CD4-positive, CD25-positive, alpha-beta regulatory T cell (primary cell): ENCODE measurements around the gene CLHC1. TPM values are rescaled to one million over a fixed set of nuclear protein-coding genes. Genes with fewer than 3 reads are reported as not detected.

Experiments
- ATAC-seq, 2 donors: fragments of 150-1000 bp; cut with Tn5 transposase; one replicate each; pipeline ENCODE4 v1.10.0; 2021; ENCODE audit warnings: low read depth in 2 of 2, moderate number of reproducible peaks in 2 of 2, moderate library complexity in 1 of 2
- DNase-seq, 3 donors: peaks; one replicate each; pipeline versions ENCODE4 v3.0.0 to v3.0.0-alpha.2; 2012 to 2022; ENCODE audit warnings: mixed read lengths in 1 of 3
- H3K27ac ChIP-seq: one replicate; pipeline ENCODE4 v1.7.0; 2013; ENCODE audit warnings: mild to moderate bottlenecking, low read length; ENCODE audit not compliant: insufficient read depth, poor library complexity, severe bottlenecking
- H3K27me3 ChIP-seq: one replicate; pipeline ENCODE4 v1.7.0; 2013; ENCODE audit warnings: low read length; ENCODE audit not compliant: control insufficient read depth, insufficient read depth
- H3K36me3 ChIP-seq: one replicate; pipeline ENCODE4 v1.7.0; 2013; ENCODE audit warnings: mild to moderate bottlenecking, low read length, moderate library complexity; ENCODE audit not compliant: control insufficient read depth, insufficient read depth
- H3K4me1 ChIP-seq: 2 replicates; pipeline ENCODE4 v1.7.0; 2013; ENCODE audit warnings: mild to moderate bottlenecking, low read length; ENCODE audit not compliant: insufficient read depth, control insufficient read depth, poor library complexity, severe bottlenecking
- H3K4me3 ChIP-seq: one replicate; pipeline ENCODE4 v1.7.0; 2013; ENCODE audit warnings: low read depth, mild to moderate bottlenecking, low read length, moderate library complexity
- H3K9me3 ChIP-seq, 2 experiments: 1 replicate in 1 of 2; 2 replicates in 1 of 2; pipeline ENCODE4 v1.7.0; 2013; ENCODE audit warnings: low read length in 2 of 2, mild to moderate bottlenecking in 1 of 2, moderate library complexity in 1 of 2; ENCODE audit not compliant: control insufficient read depth in 2 of 2
- H3K27ac Mint-ChIP-seq, 3 donors: one replicate each; pipeline ENCODE4 v1.8.0; 2020 to 2022; ENCODE audit warnings: mild to moderate bottlenecking in 3 of 3, mixed read lengths in 3 of 3, moderate library complexity in 2 of 3
- H3K27me3 Mint-ChIP-seq: one replicate; pipeline ENCODE4 v1.8.0; 2022; ENCODE audit warnings: mild to moderate bottlenecking, mixed read lengths
- H3K36me3 Mint-ChIP-seq: one replicate; pipeline ENCODE4 v1.8.0; 2020; ENCODE audit warnings: mixed read lengths
- H3K4me1 Mint-ChIP-seq, 4 donors: one replicate each; pipeline ENCODE4 v1.8.0; 2020 to 2022; ENCODE audit warnings: mixed read lengths in 4 of 4, mild to moderate bottlenecking in 1 of 4
- H3K4me3 Mint-ChIP-seq, 4 donors: one replicate each; pipeline ENCODE4 v1.8.0; 2020 to 2022; ENCODE audit warnings: mild to moderate bottlenecking in 4 of 4, mixed read lengths in 4 of 4, moderate library complexity in 3 of 4
- H3K9me3 Mint-ChIP-seq, 7 donors: one replicate each; pipeline ENCODE4 v1.8.0; 2020 to 2022; ENCODE audit warnings: mixed read lengths in 7 of 7, mild to moderate bottlenecking in 3 of 7, moderate library complexity in 2 of 7
- polyA plus RNA-seq, 4 donors: library from polyadenylated mRNA; unstranded; fragments of 300-500 nt; fragmentation: Illumina TruSeq; gene quantifications; one replicate each; pipeline ENCODE4 v1.2.3, GENCODE V29; 2021
- total RNA-seq: library from RNA; stranded (reverse); gene quantifications from one replicate; pipeline ENCODE4 v1.2.3, GENCODE V29; 2022

Gene CLHC1
- total and polyA plus RNA-seq, 5 donors from 2014 or later = 1.6 to 10.6 (median 2.1) TPM

GRCh38 chr2:55164534-55165480 lies 67.3 kb downstream of the CLHC1 start:
- ATAC-seq (no peak), DNase-seq (no peak)
- Mint-ChIP-seq H3K36me3 (no peaks in the 10 kb centered on the region), H3K27me3 (no peaks in the 10 kb centered on the region), H3K4me1 (peaks cover 4 to 10% (median 7%) of the 10 kb centered on the region in 4 donors), H3K4me3 (no peak overlapping the region), H3K9me3 (no peaks in the 10 kb centered on the region), H3K27ac (peak overlapping the region in 2 of 3 donors; percentile 15 to 25)
- Histone ChIP-seq H3K9me3 (no peaks in the 10 kb centered on the region), H3K36me3 (no peaks in the 10 kb centered on the region), H3K4me1 (no peaks in the 10 kb centered on the region), H3K27ac (no peak overlapping the region), H3K27me3 (no peaks in the 10 kb centered on the region), H3K4me3 (no peak overlapping the region)

- peak overlapping the region in 1 of 3 donors; percentile 9 for H3K27ac Mint-ChIP-seq
- no peaks in the 10 kb centered on the region for H3K9me3 Mint-ChIP-seq
- Histone ChIP-seq H3K9me3 (no peaks in the 10 kb centered on the region), H3K4me1 (no peaks in the 10 kb centered on the region), H3K27ac (no peak overlapping the region), H3K27me3 (no peaks in the 10 kb centered on the region), H3K36me3 (no peaks in the 10 kb centered on the region), H3K4me3 (no peak overlapping the region)
- DNase-seq = no peak
- no peaks in the 10 kb centered on the region for H3K36me3 Mint-ChIP-seq
- H3K27me3 Mint-ChIP-seq = no peaks in the 10 kb centered on the region
- no peak for ATAC-seq
- H3K4me3 Mint-ChIP-seq = no peak overlapping the region
- H3K4me1 Mint-ChIP-seq = peaks cover 4 to 10% (median 7%) of the 10 kb centered on the region in 4 donors
These were observed 68.1 kb downstream of the CLHC1 start for GRCh38 chr2:55163941-55164390.

GRCh38 chr2:55163274-55163721 lies 68.8 kb downstream of the CLHC1 start:
- no peak overlapping the region for H3K4me3 Mint-ChIP-seq
- H3K27ac Mint-ChIP-seq = no peak overlapping the region
- peaks cover under 1 to 5% (median 3%) of the 10 kb centered on the region in 4 donors for H3K4me1 Mint-ChIP-seq
- Histone ChIP-seq H3K4me3 (no peak overlapping the region), H3K9me3 (no peaks in the 10 kb centered on the region), H3K36me3 (no peaks in the 10 kb centered on the region), H3K27ac (no peak overlapping the region), H3K27me3 (no peaks in the 10 kb centered on the region), H3K4me1 (no peaks in the 10 kb centered on the region)
- no peaks in the 10 kb centered on the region for H3K27me3 Mint-ChIP-seq
- H3K36me3 Mint-ChIP-seq = no peaks in the 10 kb centered on the region
- ATAC-seq = no peak
- DNase-seq = no peak
- H3K9me3 Mint-ChIP-seq = no peaks in the 10 kb centered on the region

- DNase-seq (no peak), ATAC-seq (no peak)
- H3K9me3 Mint-ChIP-seq = no peaks in the 10 kb centered on the region
- no peaks in the 10 kb centered on the region for H3K36me3 ChIP-seq
- H3K27ac Mint-ChIP-seq = no peak overlapping the region
- H3K9me3 ChIP-seq = no peaks in the 10 kb centered on the region
- H3K4me3 ChIP-seq = no peak overlapping the region
- H3K4me1 ChIP-seq = no peaks in the 10 kb centered on the region
- no peak overlapping the region for H3K4me3 Mint-ChIP-seq
- H3K27me3 ChIP-seq = no peaks in the 10 kb centered on the region
- H3K36me3 Mint-ChIP-seq = no peaks in the 10 kb centered on the region
- H3K27ac ChIP-seq = no peak overlapping the region
- no peaks in the 10 kb centered on the region for H3K27me3 Mint-ChIP-seq
- peaks cover 0 to 5% (median 2%) of the 10 kb centered on the region in 4 donors for H3K4me1 Mint-ChIP-seq
These were observed 69.6 kb downstream of the CLHC1 start for GRCh38 chr2:55162284-55163006.

- Mint-ChIP-seq H3K9me3 (no peaks in the 10 kb centered on the region), H3K4me3 (no peak overlapping the region), H3K27ac (peak overlapping the region in 2 of 3 donors; percentile 10 to 61), H3K36me3 (no peaks in the 10 kb centered on the region), H3K27me3 (no peaks in the 10 kb centered on the region), H3K4me1 (peaks cover 0 to 12% (median 6%) of the 10 kb centered on the region in 4 donors)
- Histone ChIP-seq H3K36me3 (no peaks in the 10 kb centered on the region), H3K27me3 (no peaks in the 10 kb centered on the region), H3K27ac (no peak overlapping the region), H3K4me1 (no peaks in the 10 kb centered on the region), H3K9me3 (no peaks in the 10 kb centered on the region), H3K4me3 (no peak overlapping the region)
- DNase-seq (no peak), ATAC-seq (no peak)
These were observed 70.5 kb downstream of the CLHC1 start for GRCh38 chr2:55161295-55162210.

- H3K27ac Mint-ChIP-seq = no peak overlapping the region
These were observed 71.7 kb downstream of the CLHC1 start for GRCh38 chr2:55160422-55160821.

GRCh38 chr2:55159752-55160151 lies 72.3 kb downstream of the CLHC1 start:
- no peak overlapping the region for H3K27ac Mint-ChIP-seq
- ATAC-seq = no peak

More at GRCh38 chr2:55160422-55160821, 71.7 kb downstream of the CLHC1 start:
- DNase-seq (no peak), ATAC-seq (no peak)
- Histone ChIP-seq H3K36me3 (no peaks in the 10 kb centered on the region), H3K4me1 (no peaks in the 10 kb centered on the region), H3K4me3 (no peak overlapping the region), H3K27ac (no peak overlapping the region), H3K9me3 (no peaks in the 10 kb centered on the region), H3K27me3 (no peaks in the 10 kb centered on the region)
- no peaks in the 10 kb centered on the region for H3K36me3 Mint-ChIP-seq
- no peaks in the 10 kb centered on the region for H3K27me3 Mint-ChIP-seq
- H3K9me3 Mint-ChIP-seq = no peaks in the 10 kb centered on the region
- H3K4me3 Mint-ChIP-seq = no peak overlapping the region
- H3K4me1 Mint-ChIP-seq = peaks cover 0 to 12% (median 6%) of the 10 kb centered on the region in 4 donors

More at GRCh38 chr2:55159752-55160151, 72.3 kb downstream of the CLHC1 start:
- Histone ChIP-seq H3K27ac (no peak overlapping the region), H3K9me3 (no peaks in the 10 kb centered on the region), H3K27me3 (no peaks in the 10 kb centered on the region), H3K36me3 (no peaks in the 10 kb centered on the region), H3K4me3 (no peak overlapping the region), H3K4me1 (no peaks in the 10 kb centered on the region)
- H3K9me3 Mint-ChIP-seq = no peaks in the 10 kb centered on the region
- no peak overlapping the region for H3K4me3 Mint-ChIP-seq
- H3K4me1 Mint-ChIP-seq = peaks cover 0 to 9% (median 6%) of the 10 kb centered on the region in 4 donors
- no peak for DNase-seq
- no peaks in the 10 kb centered on the region for H3K36me3 Mint-ChIP-seq
- no peaks in the 10 kb centered on the region for H3K27me3 Mint-ChIP-seq
